ENCODE results near the gene SCUBE1.

GRCh38 chr22:43381693-43382092 is 38.5 kb upstream of the SCUBE1 start:
- TF ChIP-seq CTCF (IDR thresholded peaks at IDR 0.05) = no peak
- no peak for TF ChIP-seq POLR2A (IDR thresholded peaks at IDR 0.05; ENCODE audit: low read depth)
- no peak for TF ChIP-seq POLR2AphosphoS5 (IDR thresholded peaks at IDR 0.05)
- no peak for TF ChIP-seq EP300 (IDR thresholded peaks at IDR 0.05)
